Measurements from ENCODE around the gene RPS6KB1. TPM values are rescaled to one million over a fixed set of nuclear protein-coding genes. Genes with fewer than 3 reads are reported as not detected.
"Not testable (repeated sequence)": the region's sequence is repeated elsewhere in the genome, so short reads cannot be mapped to it uniquely, and the experiment has no call there.

RPS6KB1 gene
- polyA plus RNA-seq, 1 donor (not counting 4 experiments of a cell fraction or from before 2014, with no cell fraction given) = 19.7 TPM

DNA sequence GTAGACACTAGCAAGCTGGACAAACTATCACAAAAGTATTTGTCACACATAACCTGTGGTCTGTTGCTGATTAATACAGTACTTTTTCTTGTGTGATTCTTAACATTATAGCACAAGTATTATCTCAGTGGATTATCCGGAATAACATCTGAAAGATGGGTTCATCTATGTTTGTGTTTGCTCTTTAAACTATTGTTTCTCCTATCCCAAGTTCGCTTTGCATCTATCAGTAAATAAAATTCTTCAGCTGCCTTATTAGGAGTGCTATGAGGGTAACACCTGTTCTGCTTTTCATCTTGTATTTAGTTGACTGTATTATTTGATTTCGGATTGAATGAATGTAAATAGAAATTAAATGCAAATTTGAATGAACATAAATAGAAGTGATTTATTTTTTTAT is 57.1 kb downstream of the RPS6KB1 start:
- FAIRE-seq (no peak), DNase-seq (ENCODE audit: low read depth, low spot score) (no peak)
- Histone ChIP-seq H3K9me3 (ENCODE audit: control insufficient read depth, low read depth, low read length) (no peaks in the 10 kb centered on the region), H4K20me1 (ENCODE audit: control insufficient read depth, extremely low read depth, insufficient read depth, low read length) (no peaks in the 10 kb centered on the region), H3K27ac (ENCODE audit: control insufficient read depth, insufficient read depth, low read length) (no peak overlapping the region), H3K36me3 (ENCODE audit: control insufficient read depth in 2 of 2, extremely low read depth in 1 of 2, insufficient read depth in 2 of 2, low read length in 2 of 2) (peaks cover 0 to 9% of the 10 kb centered on the region in 2 experiments), H3K4me2 (ENCODE audit: control insufficient read depth, extremely low read depth, insufficient read depth, low read depth, low read length) (no peak overlapping the region), H2AFZ (ENCODE audit: control insufficient read depth, low read length) (no peak overlapping the region), H3K9me1 (ENCODE audit: control insufficient read depth, extremely low read depth, insufficient read depth, low read length) (no peaks in the 10 kb centered on the region), H3K27me3 (ENCODE audit: control insufficient read depth, extremely low read depth, insufficient read depth, low read length) (no peaks in the 10 kb centered on the region), H3K4me1 (ENCODE audit: control insufficient read depth, extremely low read depth, insufficient read depth, low read length) (no peaks in the 10 kb centered on the region), H3K4me3 (ENCODE audit: control insufficient read depth in 2 of 3, extremely low read depth in 1 of 3, insufficient read depth in 2 of 3, low read depth in 1 of 3, low read length in 3 of 3) (no peak overlapping the region), H3K9ac (ENCODE audit: control insufficient read depth, extremely low read depth, insufficient read depth, low read length) (no peak overlapping the region), H3K79me2 (ENCODE audit: control insufficient read depth, insufficient read depth, low read length) (no peaks in the 10 kb centered on the region)
- no peak for TF ChIP-seq EZH2 (IDR thresholded peaks at IDR 0.05; ENCODE audit: low read length)
- TF ChIP-seq, protein P1, sequence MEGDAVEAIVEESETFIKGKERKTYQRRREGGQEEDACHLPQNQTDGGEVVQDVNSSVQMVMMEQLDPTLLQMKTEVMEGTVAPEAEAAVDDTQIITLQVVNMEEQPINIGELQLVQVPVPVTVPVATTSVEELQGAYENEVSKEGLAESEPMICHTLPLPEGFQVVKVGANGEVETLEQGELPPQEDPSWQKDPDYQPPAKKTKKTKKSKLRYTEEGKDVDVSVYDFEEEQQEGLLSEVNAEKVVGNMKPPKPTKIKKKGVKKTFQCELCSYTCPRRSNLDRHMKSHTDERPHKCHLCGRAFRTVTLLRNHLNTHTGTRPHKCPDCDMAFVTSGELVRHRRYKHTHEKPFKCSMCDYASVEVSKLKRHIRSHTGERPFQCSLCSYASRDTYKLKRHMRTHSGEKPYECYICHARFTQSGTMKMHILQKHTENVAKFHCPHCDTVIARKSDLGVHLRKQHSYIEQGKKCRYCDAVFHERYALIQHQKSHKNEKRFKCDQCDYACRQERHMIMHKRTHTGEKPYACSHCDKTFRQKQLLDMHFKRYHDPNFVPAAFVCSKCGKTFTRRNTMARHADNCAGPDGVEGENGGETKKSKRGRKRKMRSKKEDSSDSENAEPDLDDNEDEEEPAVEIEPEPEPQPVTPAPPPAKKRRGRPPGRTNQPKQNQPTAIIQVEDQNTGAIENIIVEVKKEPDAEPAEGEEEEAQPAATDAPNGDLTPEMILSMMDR (optimal IDR thresholded peaks at IDR 0.05 in 1 of 3, IDR thresholded peaks at IDR 0.05 in 1 of 3, conservative IDR thresholded peaks at IDR 0.05 in 1 of 3; ENCODE audit: extremely low read depth in 1 of 3, insufficient read depth in 2 of 3, low read length in 3 of 3) = no peak
- dilution Hi-C loops (cut with MboI; ENCODE audit: extremely low pct_ligation_motif_present, low sequenced_read_pairs) = no loop called here

DNA sequence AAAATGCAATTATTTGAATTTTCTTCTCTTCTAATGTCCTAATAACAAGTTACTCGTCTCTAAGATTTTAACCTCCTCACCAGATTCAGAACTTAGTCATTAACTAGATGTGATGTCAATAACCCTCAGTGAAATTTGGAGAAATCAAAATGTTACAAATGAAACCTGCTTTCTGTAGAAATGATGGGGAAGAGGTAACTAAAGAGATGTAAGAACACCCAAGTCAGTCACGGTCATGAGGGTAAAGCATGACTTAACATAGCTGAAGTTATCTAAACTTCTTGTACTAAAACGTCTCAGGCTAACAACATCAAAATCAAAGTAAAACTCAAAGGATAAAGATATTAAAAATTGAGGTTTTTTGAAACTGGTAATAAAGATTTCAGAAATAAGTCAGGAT is 61.9 kb downstream of the RPS6KB1 start:
- H3K36me3 ChIP-seq (ENCODE audit: control insufficient read depth in 2 of 2, extremely low read depth in 1 of 2, insufficient read depth in 2 of 2, low read length in 2 of 2) = no peaks in the 10 kb centered on the region
- H2AFZ ChIP-seq (ENCODE audit: control insufficient read depth, low read length) = no peak overlapping the region
- H3K79me2 ChIP-seq (ENCODE audit: control insufficient read depth, insufficient read depth, low read length) = no peaks in the 10 kb centered on the region
- no peak overlapping the region for H3K9ac ChIP-seq (ENCODE audit: control insufficient read depth, extremely low read depth, insufficient read depth, low read length)
- H3K9me1 ChIP-seq (ENCODE audit: control insufficient read depth, extremely low read depth, insufficient read depth, low read length) = no peaks in the 10 kb centered on the region
- dilution Hi-C loops (cut with MboI; ENCODE audit: extremely low pct_ligation_motif_present, low sequenced_read_pairs) = no loop called here
- no peaks in the 10 kb centered on the region for H4K20me1 ChIP-seq (ENCODE audit: control insufficient read depth, extremely low read depth, insufficient read depth, low read length)
- FAIRE-seq = no peak
- H3K27ac ChIP-seq (ENCODE audit: control insufficient read depth, insufficient read depth, low read length) = no peak overlapping the region
- no peak for TF ChIP-seq EZH2 (IDR thresholded peaks at IDR 0.05; ENCODE audit: low read length)
- TF ChIP-seq, protein P1 (optimal IDR thresholded peaks at IDR 0.05 in 1 of 3, IDR thresholded peaks at IDR 0.05 in 1 of 3, conservative IDR thresholded peaks at IDR 0.05 in 1 of 3; ENCODE audit: extremely low read depth in 1 of 3, insufficient read depth in 2 of 3, low read length in 3 of 3) = no peak
- H3K9me3 ChIP-seq (ENCODE audit: control insufficient read depth, low read depth, low read length) = no peaks in the 10 kb centered on the region
- DNase-seq (ENCODE audit: low read depth, low spot score) = no peak
- H3K4me1 ChIP-seq (ENCODE audit: control insufficient read depth, extremely low read depth, insufficient read depth, low read length) = no peaks in the 10 kb centered on the region
- no peak overlapping the region for H3K4me2 ChIP-seq (ENCODE audit: control insufficient read depth, extremely low read depth, insufficient read depth, low read depth, low read length)
- H3K4me3 ChIP-seq (ENCODE audit: control insufficient read depth in 2 of 3, extremely low read depth in 1 of 3, insufficient read depth in 2 of 3, low read depth in 1 of 3, low read length in 3 of 3) = no peak overlapping the region
- H3K27me3 ChIP-seq (ENCODE audit: control insufficient read depth, extremely low read depth, insufficient read depth, low read length) = no peaks in the 10 kb centered on the region

DNA sequence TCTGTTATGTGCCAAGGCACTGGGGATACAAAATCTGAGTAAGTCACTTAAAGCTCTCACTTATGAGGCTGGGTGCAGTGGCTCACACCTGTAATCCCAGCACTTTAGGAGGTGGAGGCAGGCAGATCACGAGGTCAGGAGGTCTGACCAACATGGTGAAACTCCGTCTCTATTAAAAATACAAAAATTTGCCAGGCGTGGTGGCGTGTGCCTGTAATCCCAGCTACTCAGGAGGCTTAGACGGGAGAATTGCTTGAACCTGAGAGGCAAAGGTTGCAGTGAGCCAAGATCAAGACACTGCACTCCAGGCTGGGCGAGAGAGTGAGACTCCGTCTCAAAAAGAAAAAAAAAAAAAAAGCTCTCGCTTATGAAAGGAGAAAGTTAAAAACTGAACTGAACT is 66.7 kb downstream of the RPS6KB1 start:
- H3K4me3 ChIP-seq (ENCODE audit: control insufficient read depth in 2 of 3, extremely low read depth in 1 of 3, insufficient read depth in 2 of 3, low read depth in 1 of 3, low read length in 3 of 3); DNase-seq (ENCODE audit: low read depth, low spot score); H3K9me3 ChIP-seq (ENCODE audit: control insufficient read depth, low read depth, low read length); H3K9me1 ChIP-seq (ENCODE audit: control insufficient read depth, extremely low read depth, insufficient read depth, low read length); H3K4me1 ChIP-seq (ENCODE audit: control insufficient read depth, extremely low read depth, insufficient read depth, low read length); H3K27ac ChIP-seq (ENCODE audit: control insufficient read depth, insufficient read depth, low read length); H3K79me2 ChIP-seq (ENCODE audit: control insufficient read depth, insufficient read depth, low read length); dilution Hi-C loops (cut with MboI; ENCODE audit: extremely low pct_ligation_motif_present, low sequenced_read_pairs); FAIRE-seq; H3K36me3 ChIP-seq (ENCODE audit: control insufficient read depth in 2 of 2, extremely low read depth in 1 of 2, insufficient read depth in 2 of 2, low read length in 2 of 2); H4K20me1 ChIP-seq (ENCODE audit: control insufficient read depth, extremely low read depth, insufficient read depth, low read length); H3K27me3 ChIP-seq (ENCODE audit: control insufficient read depth, extremely low read depth, insufficient read depth, low read length); H3K9ac ChIP-seq (ENCODE audit: control insufficient read depth, extremely low read depth, insufficient read depth, low read length); H3K4me2 ChIP-seq (ENCODE audit: control insufficient read depth, extremely low read depth, insufficient read depth, low read depth, low read length); H2AFZ ChIP-seq (ENCODE audit: control insufficient read depth, low read length): not testable (repeated sequence)
